Right atrium auricular region (tissue), 2 donors: ENCODE measurements around the gene SDR42E1. TPM values are rescaled to one million over a fixed set of nuclear protein-coding genes. Genes with fewer than 3 reads are reported as not detected.
"Not testable (repeated sequence)": the region's sequence is repeated elsewhere in the genome, so short reads cannot be mapped to it uniquely, and the experiment has no call there.

ENCODE experiments used
- DNase-seq: peaks from one replicate; pipeline ENCODE4 v3.0.0-alpha.2; 2019; ENCODE audit warnings: low spot score
- H3K27ac ChIP-seq, 2 donors: fragments of 200-600 bp; sonication (generic); 1 replicate in 1 of 2; 2 replicates in 1 of 2; pipeline ENCODE4 v1.5.1; 2016 to 2019
- H3K27me3 ChIP-seq, 2 donors: fragments of 200-600 bp; sonication (generic); one replicate each; pipeline versions ENCODE4 v1.5.1 to v1.6.0; 2017 to 2019
- H3K36me3 ChIP-seq: fragments of 200-600 bp; sonication (generic); one replicate; pipeline ENCODE4 v1.5.1; 2016
- H3K4me1 ChIP-seq, 2 donors: fragments of 200-600 bp; sonication (generic); one replicate each; pipeline versions ENCODE4 v1.5.1 to v1.6.0; 2017 to 2019
- H3K4me3 ChIP-seq, 2 donors: fragments of 200-600 bp; sonication (generic); 1 replicate in 1 of 2; 2 replicates in 1 of 2; pipeline ENCODE4 v1.5.1; 2017 to 2019; ENCODE audit warnings: mild to moderate bottlenecking in 1 of 2, moderate library complexity in 1 of 2
- H3K9me3 ChIP-seq, 2 donors: fragments of 200-600 bp; sonication (generic); one replicate each; pipeline ENCODE4 v1.5.1; 2019
- total RNA-seq, 2 donors: library from RNA; depleted of rRNA; stranded (reverse); fragments of >200 nt; gene quantifications; one replicate each; pipeline ENCODE4 v1.1.0, GENCODE V29; 2016
- TF ChIP-seq, protein P1 (sequence below), 2 donors: fragments of 200-600 bp; sonication (generic); IDR thresholded peaks; one replicate each; pipeline ENCODE4 v1.5.1; 2019; ENCODE audit warnings: antibody characterized with exemption in 2 of 2

The SDR42E1 gene
- total RNA-seq, 2 donors from 2014 or later, result 0.11 to 0.90 TPM

DNA sequence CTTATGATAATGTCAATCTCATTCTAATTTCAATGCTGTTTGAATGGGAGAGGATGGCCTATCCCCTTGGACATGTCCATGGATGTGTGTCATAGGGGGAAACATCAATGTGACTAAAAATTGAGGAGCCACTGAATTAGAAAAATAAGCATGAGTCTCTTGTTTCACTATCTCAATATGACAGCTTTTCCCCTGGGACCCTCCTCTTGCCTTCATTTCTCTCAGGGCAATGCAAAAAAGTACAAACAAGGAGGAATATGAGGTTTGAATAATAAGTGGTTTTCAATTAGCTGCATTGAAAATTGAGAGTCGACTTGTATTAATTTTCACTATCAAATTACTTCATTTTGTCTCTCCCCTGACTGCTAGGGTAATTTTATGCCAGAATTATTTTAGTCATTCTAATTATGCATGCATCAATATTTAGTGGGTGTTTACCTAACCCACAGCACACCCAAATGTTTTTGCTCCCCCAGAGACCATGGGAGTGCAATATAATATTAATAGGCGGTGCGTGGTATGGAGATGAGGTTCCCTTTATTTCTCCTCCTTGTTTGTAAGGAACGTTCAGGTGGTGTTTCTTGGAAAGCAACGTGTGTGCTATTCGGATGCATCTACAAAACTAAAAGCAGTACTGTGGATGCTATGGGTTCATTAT is 6.8 kb upstream of the SDR42E1 start:
- no peaks in the 10 kb centered on the region for H3K27me3 ChIP-seq
- no peaks in the 10 kb centered on the region for H3K36me3 ChIP-seq
- no peak overlapping the region for H3K4me3 ChIP-seq
- H3K27ac ChIP-seq, result no peak overlapping the region
- peaks cover 0 to 12% of the 10 kb centered on the region in 2 donors for H3K9me3 ChIP-seq
- H3K4me1 ChIP-seq, result no peaks in the 10 kb centered on the region
- TF ChIP-seq, protein P1, sequence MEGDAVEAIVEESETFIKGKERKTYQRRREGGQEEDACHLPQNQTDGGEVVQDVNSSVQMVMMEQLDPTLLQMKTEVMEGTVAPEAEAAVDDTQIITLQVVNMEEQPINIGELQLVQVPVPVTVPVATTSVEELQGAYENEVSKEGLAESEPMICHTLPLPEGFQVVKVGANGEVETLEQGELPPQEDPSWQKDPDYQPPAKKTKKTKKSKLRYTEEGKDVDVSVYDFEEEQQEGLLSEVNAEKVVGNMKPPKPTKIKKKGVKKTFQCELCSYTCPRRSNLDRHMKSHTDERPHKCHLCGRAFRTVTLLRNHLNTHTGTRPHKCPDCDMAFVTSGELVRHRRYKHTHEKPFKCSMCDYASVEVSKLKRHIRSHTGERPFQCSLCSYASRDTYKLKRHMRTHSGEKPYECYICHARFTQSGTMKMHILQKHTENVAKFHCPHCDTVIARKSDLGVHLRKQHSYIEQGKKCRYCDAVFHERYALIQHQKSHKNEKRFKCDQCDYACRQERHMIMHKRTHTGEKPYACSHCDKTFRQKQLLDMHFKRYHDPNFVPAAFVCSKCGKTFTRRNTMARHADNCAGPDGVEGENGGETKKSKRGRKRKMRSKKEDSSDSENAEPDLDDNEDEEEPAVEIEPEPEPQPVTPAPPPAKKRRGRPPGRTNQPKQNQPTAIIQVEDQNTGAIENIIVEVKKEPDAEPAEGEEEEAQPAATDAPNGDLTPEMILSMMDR (IDR thresholded peaks at IDR 0.05), result no peak
- DNase-seq, result no peak

- DNase-seq, result no peak
- Histone ChIP-seq H3K9me3 (peaks cover 0 to 12% of the 10 kb centered on the region in 2 donors), H3K27ac (no peak overlapping the region), H3K27me3 (no peaks in the 10 kb centered on the region), H3K4me1 (no peaks in the 10 kb centered on the region), H3K36me3 (no peaks in the 10 kb centered on the region), H3K4me3 (no peak overlapping the region)
- TF ChIP-seq, protein P1 (IDR thresholded peaks at IDR 0.05), result no peak
Observed at GRCh38 chr16:82016964-82017363, 5.7 kb upstream of the SDR42E1 start.

- TF ChIP-seq, protein P1 (IDR thresholded peaks at IDR 0.05), result peak in 1 of 2 donors; percentile 38
- H3K4me3 ChIP-seq, result no peak overlapping the region
- no peaks in the 10 kb centered on the region for H3K4me1 ChIP-seq
- no peaks in the 10 kb centered on the region for H3K27me3 ChIP-seq
- H3K9me3 ChIP-seq, result peaks cover 0 to 12% of the 10 kb centered on the region in 2 donors
- no peaks in the 10 kb centered on the region for H3K36me3 ChIP-seq
- no peak overlapping the region for H3K27ac ChIP-seq
- DNase-seq, result no peak
Observed at GRCh38 chr16:82016263-82016662, 5.0 kb upstream of the SDR42E1 start.

- H3K27ac ChIP-seq, result no peak overlapping the region
- DNase-seq, result no peak
- H3K9me3 ChIP-seq, result peaks cover 7 to 25% of the 10 kb centered on the region in 2 donors
- H3K36me3 ChIP-seq, result no peaks in the 10 kb centered on the region
- no peak overlapping the region for H3K4me3 ChIP-seq
- TF ChIP-seq, protein P1 (IDR thresholded peaks at IDR 0.05), result no peak
- H3K4me1 ChIP-seq, result no peaks in the 10 kb centered on the region
- H3K27me3 ChIP-seq, result no peaks in the 10 kb centered on the region
Observed at GRCh38 chr16:82013139-82013538, 1.9 kb upstream of the SDR42E1 start.

DNA sequence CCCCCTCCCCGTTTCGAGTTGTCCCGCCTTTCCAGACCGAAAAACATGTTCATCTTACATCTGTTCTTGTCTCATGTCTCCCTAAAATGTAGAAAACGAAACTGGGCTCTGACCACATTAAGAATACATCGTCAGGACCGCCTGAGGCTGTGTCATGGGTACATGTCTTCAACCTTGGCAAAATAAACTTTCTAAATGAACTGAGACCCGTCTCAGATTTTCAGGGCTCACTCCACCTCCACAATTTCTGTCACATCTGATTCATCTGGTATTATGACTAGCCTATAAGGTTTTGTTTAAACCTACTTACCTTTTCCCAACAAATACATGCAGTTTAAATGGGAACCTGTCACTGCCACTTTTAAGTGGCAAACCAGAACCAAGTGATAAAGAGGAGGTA is 621 bp downstream of the SDR42E1 start:
- DNase-seq, result no peak
- peaks cover 7 to 24% of the 10 kb centered on the region in 2 donors for H3K9me3 ChIP-seq
- H3K36me3 ChIP-seq, result no peaks in the 10 kb centered on the region
- peak overlapping the region; percentile 39 to 41 for H3K4me3 ChIP-seq
- H3K27me3 ChIP-seq, result no peaks in the 10 kb centered on the region
- no peak overlapping the region for H3K27ac ChIP-seq
- no peaks in the 10 kb centered on the region for H3K4me1 ChIP-seq
- TF ChIP-seq, protein P1 (IDR thresholded peaks at IDR 0.05), result no peak

DNA sequence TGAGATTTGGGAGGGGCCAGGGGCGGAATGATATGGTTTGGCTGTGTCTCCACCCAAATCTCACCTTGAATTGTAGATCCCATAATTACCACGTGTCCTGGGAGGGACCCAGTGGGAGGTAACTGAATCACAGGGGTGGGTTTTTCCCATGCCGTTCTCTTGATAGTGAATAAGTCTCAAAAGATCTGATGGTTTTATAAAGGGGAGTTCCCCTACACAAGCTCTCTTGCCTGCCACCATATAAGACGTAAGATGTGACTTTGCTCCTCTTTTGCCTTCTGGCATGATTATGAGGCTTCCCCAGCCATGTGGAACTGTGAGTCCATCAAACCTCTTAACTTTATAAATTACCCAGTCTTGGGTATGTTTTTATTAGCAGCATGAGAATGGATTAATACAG is 1.5 kb downstream of the SDR42E1 start:
- not testable (repeated sequence) for H3K27ac ChIP-seq, H3K36me3 ChIP-seq, H3K4me3 ChIP-seq, H3K4me1 ChIP-seq, DNase-seq, H3K27me3 ChIP-seq
- H3K9me3 ChIP-seq, result peaks cover 7 to 16% of the 10 kb centered on the region in 2 donors
